ENCODE measurements around the gene CAB39L. TPM values are rescaled to one million over a fixed set of nuclear protein-coding genes. Genes with fewer than 3 reads are reported as not detected.

CAB39L gene
- total RNA-seq, result 7.0 and 7.1 TPM in 2 replicates

GRCh38 chr13:49443704-49444523 is at the start of gene CAB39L, which contains the start of gene SETDB2:
Gene CAB39L (minus strand): TSS chr13:49444064. CDS start chr13:49382910, 61,154 bp downstream.
Gene SETDB2 (plus strand): TSS chr13:49444274. CDS start chr13:49451894, 7,620 bp downstream.
- DNase-seq (ENCODE audit: low spot score), result peak; percentile 99
- Mint-ChIP-seq H3K4me3 (peak within 1 kb of the TSS; percentile 95), H3K27me3 (ENCODE audit: insufficient read depth) (peaks cover 5% of the 10 kb centered on the region), H3K27ac (peak within 1 kb of the TSS; percentile 99), H3K4me1 (ENCODE audit: low read depth) (peaks cover 66% of the 10 kb centered on the region), H3K36me3 (ENCODE audit: low read depth) (peaks cover 10% of the 10 kb centered on the region), H3K9me3 (no peaks in the 10 kb centered on the region)
- intact Hi-C loops (cut with micrococcal nuclease), result loop anchor here (1.0 to 10.0 kb wide), 16 partner anchors 10 to 1471 kb away; partner anchors contain the start of genes CDADC1, FNDC3A, PHF11 and RCBTB1

GRCh38 chr13:49488563-49488962 is 44.7 kb upstream of the CAB39L start:
- Mint-ChIP-seq H3K9me3 (no peaks in the 10 kb centered on the region), H3K4me1 (ENCODE audit: low read depth) (peaks cover 2% of the 10 kb centered on the region), H3K27ac (no peak overlapping the region), H3K36me3 (ENCODE audit: low read depth) (peaks cover 23% of the 10 kb centered on the region), H3K27me3 (ENCODE audit: insufficient read depth) (no peaks in the 10 kb centered on the region), H3K4me3 (no peak overlapping the region)
- intact Hi-C loops (cut with micrococcal nuclease), result no loop called here
- no peak for DNase-seq (ENCODE audit: low spot score)

DNA sequence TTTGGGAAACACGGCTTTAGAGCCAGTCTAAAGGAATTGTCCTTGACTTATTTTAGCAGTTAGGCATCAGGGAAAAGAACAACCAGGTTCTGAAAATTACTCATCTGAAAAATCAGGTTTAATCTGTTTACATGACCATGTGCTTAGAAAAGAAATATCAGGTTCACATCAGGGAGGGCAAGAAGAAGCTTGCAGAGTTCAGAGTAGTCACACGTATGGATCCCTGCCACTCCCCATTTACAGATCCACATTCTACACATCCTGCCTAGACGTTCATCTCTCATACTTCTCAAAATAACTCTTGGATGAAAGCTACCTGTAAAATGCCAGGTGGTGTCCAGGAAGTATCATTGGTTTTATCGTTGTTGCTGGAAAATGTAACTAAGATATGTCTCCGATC is 37.9 kb upstream of the CAB39L start:
- Mint-ChIP-seq H3K27ac (no peak overlapping the region), H3K36me3 (ENCODE audit: low read depth) (peaks cover 38% of the 10 kb centered on the region), H3K4me3 (no peak overlapping the region), H3K27me3 (ENCODE audit: insufficient read depth) (no peaks in the 10 kb centered on the region), H3K4me1 (ENCODE audit: low read depth) (no peaks in the 10 kb centered on the region), H3K9me3 (no peaks in the 10 kb centered on the region)
- intact Hi-C loops (cut with micrococcal nuclease), result no loop called here
- DNase-seq (ENCODE audit: low spot score), result no peak

GRCh38 chr13:49476529-49476928 is 32.7 kb upstream of the CAB39L start:
- H3K4me1 Mint-ChIP-seq (ENCODE audit: low read depth), result no peaks in the 10 kb centered on the region
- no peaks in the 10 kb centered on the region for H3K27me3 Mint-ChIP-seq (ENCODE audit: insufficient read depth)
- no peak overlapping the region for H3K27ac Mint-ChIP-seq
- H3K36me3 Mint-ChIP-seq (ENCODE audit: low read depth), result peaks cover 30% of the 10 kb centered on the region
- no peak for DNase-seq (ENCODE audit: low spot score)
- no peak overlapping the region for H3K4me3 Mint-ChIP-seq
- intact Hi-C loops (cut with micrococcal nuclease), result no loop called here
- H3K9me3 Mint-ChIP-seq, result no peaks in the 10 kb centered on the region

DNA sequence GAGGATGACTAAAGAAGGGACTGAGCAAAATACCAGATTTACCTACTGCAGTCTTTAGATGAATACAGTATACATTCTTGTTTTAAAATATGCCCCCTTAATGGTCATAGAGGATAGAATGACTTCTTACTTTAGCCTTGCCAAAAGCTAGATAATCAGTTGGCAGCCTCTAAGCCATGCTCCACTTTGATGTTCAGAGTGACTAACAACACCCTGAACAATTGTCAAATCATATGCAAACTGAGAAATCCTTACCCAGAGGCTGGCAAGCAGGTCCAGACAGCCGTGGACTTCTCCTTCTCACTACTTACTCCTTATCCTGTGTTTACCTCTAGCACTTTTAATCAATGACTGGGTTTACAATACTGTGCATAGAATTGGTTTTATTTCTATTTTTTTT is 28.3 kb upstream of the CAB39L start:
- Mint-ChIP-seq H3K9me3 (no peaks in the 10 kb centered on the region), H3K27me3 (ENCODE audit: insufficient read depth) (no peaks in the 10 kb centered on the region), H3K4me3 (no peak overlapping the region), H3K4me1 (ENCODE audit: low read depth) (no peaks in the 10 kb centered on the region), H3K36me3 (ENCODE audit: low read depth) (peaks cover 29% of the 10 kb centered on the region), H3K27ac (no peak overlapping the region)
- intact Hi-C loops (cut with micrococcal nuclease), result no loop called here
- DNase-seq (ENCODE audit: low spot score), result no peak

GRCh38 chr13:49466292-49466838 is 22.5 kb upstream of the CAB39L start:
- Mint-ChIP-seq H3K4me3 (no peak overlapping the region), H3K36me3 (ENCODE audit: low read depth) (peaks cover 50% of the 10 kb centered on the region), H3K27ac (no peak overlapping the region), H3K9me3 (peaks cover 14% of the 10 kb centered on the region), H3K4me1 (ENCODE audit: low read depth) (no peaks in the 10 kb centered on the region), H3K27me3 (ENCODE audit: insufficient read depth) (no peaks in the 10 kb centered on the region)
- intact Hi-C loops (cut with micrococcal nuclease), result no loop called here
- no peak for DNase-seq (ENCODE audit: low spot score)

- intact Hi-C loops (cut with micrococcal nuclease), result no loop called here
- DNase-seq (ENCODE audit: low spot score), result no peak
- Mint-ChIP-seq H3K36me3 (ENCODE audit: low read depth) (peaks cover 52% of the 10 kb centered on the region), H3K4me3 (no peak overlapping the region), H3K4me1 (ENCODE audit: low read depth) (no peaks in the 10 kb centered on the region), H3K27me3 (ENCODE audit: insufficient read depth) (no peaks in the 10 kb centered on the region), H3K9me3 (peaks cover 14% of the 10 kb centered on the region), H3K27ac (no peak overlapping the region)
These were observed 20.9 kb upstream of the CAB39L start for GRCh38 chr13:49464621-49465325.

- H3K36me3 Mint-ChIP-seq (ENCODE audit: low read depth), result peaks cover 51% of the 10 kb centered on the region
- no peak overlapping the region for H3K27ac Mint-ChIP-seq
These were observed 20.2 kb upstream of the CAB39L start for GRCh38 chr13:49464085-49464484.

GRCh38 chr13:49459580-49459979 is 15.7 kb upstream of the CAB39L start:
- intact Hi-C loops (cut with micrococcal nuclease), result no loop called here
- Mint-ChIP-seq H3K36me3 (ENCODE audit: low read depth) (peaks cover 43% of the 10 kb centered on the region), H3K27ac (no peak overlapping the region), H3K9me3 (peaks cover 14% of the 10 kb centered on the region), H3K4me3 (no peak overlapping the region), H3K4me1 (ENCODE audit: low read depth) (peaks cover 15% of the 10 kb centered on the region), H3K27me3 (ENCODE audit: insufficient read depth) (no peaks in the 10 kb centered on the region)
- no peak for DNase-seq (ENCODE audit: low spot score)

More at GRCh38 chr13:49464085-49464484, 20.2 kb upstream of the CAB39L start:
- Mint-ChIP-seq H3K27me3 (ENCODE audit: insufficient read depth) (no peaks in the 10 kb centered on the region), H3K4me3 (no peak overlapping the region), H3K9me3 (peaks cover 14% of the 10 kb centered on the region), H3K4me1 (ENCODE audit: low read depth) (no peaks in the 10 kb centered on the region)
- DNase-seq (ENCODE audit: low spot score), result no peak
- intact Hi-C loops (cut with micrococcal nuclease), result no loop called here

GRCh38 chr13:49457221-49457620 is 13.4 kb upstream of the CAB39L start:
- Mint-ChIP-seq H3K27me3 (ENCODE audit: insufficient read depth) (no peaks in the 10 kb centered on the region), H3K4me1 (ENCODE audit: low read depth) (peaks cover 26% of the 10 kb centered on the region), H3K36me3 (ENCODE audit: low read depth) (peaks cover 37% of the 10 kb centered on the region), H3K27ac (no peak overlapping the region), H3K4me3 (no peak overlapping the region), H3K9me3 (peaks cover 3% of the 10 kb centered on the region)
- no peak for DNase-seq (ENCODE audit: low spot score)
- intact Hi-C loops (cut with micrococcal nuclease), result no loop called here

GRCh38 chr13:49456156-49456555 is 12.3 kb upstream of the CAB39L start:
- intact Hi-C loops (cut with micrococcal nuclease), result no loop called here

GRCh38 chr13:49455007-49455398 is 11.1 kb upstream of the CAB39L start:
- Mint-ChIP-seq H3K27me3 (ENCODE audit: insufficient read depth) (no peaks in the 10 kb centered on the region), H3K36me3 (ENCODE audit: low read depth) (peaks cover 23% of the 10 kb centered on the region), H3K9me3 (no peaks in the 10 kb centered on the region), H3K4me1 (ENCODE audit: low read depth) (peaks cover 30% of the 10 kb centered on the region), H3K27ac (no peak overlapping the region), H3K4me3 (no peak overlapping the region)
- no peak for DNase-seq (ENCODE audit: low spot score)
- intact Hi-C loops (cut with micrococcal nuclease), result no loop called here

More at GRCh38 chr13:49456156-49456555, 12.3 kb upstream of the CAB39L start:
- Mint-ChIP-seq H3K36me3 (ENCODE audit: low read depth) (peaks cover 27% of the 10 kb centered on the region), H3K4me1 (ENCODE audit: low read depth) (peaks cover 26% of the 10 kb centered on the region), H3K27me3 (ENCODE audit: insufficient read depth) (no peaks in the 10 kb centered on the region), H3K27ac (no peak overlapping the region), H3K4me3 (no peak overlapping the region), H3K9me3 (no peaks in the 10 kb centered on the region)
- no peak for DNase-seq (ENCODE audit: low spot score)

Data from activated T-helper 1 cell treated with anti-CD3 and anti-CD28 coated beads, Interleukin-12 subunit alpha, Interleukin-12 subunit beta, Interleukin-2, Interleukin-4 antibody, amounts not matched to agents 30 ng/mL and 10 ng/mL and 1 ng/mL, durations not matched to agents 14 hours and 24 hours and 36 hours (primary cell).